GM12878 (cell line): ENCODE data around the gene RNASE7. TPM values are rescaled to one million over a fixed set of nuclear protein-coding genes. Genes with fewer than 3 reads are reported as not detected.

Experiments
- ATAC-seq: fragments of 200-7000 bp; cut with Tn5 transposase; 3 replicates; pipeline ENCODE4 v1.9.1; 2020; ENCODE audit warnings: mild to moderate bottlenecking, moderate library complexity
- BruUV-seq: library from RNA; stranded (reverse); fragments of 400-500 nt; replicated peaks from 2 replicates; lab custom pipeline; 2021; lab: Mats Ljungman, UMichigan
- CTCF ChIA-PET: fragments of 300-600 bp; sonication (Branson Sonifier 250); formaldehyde crosslinking; extraction: SDS; loops from one replicate; lab custom pipeline; 2021; ENCODE audit warnings: inconsistent platforms; lab: Yijun Ruan, JAX
- POLR2A ChIA-PET: fragments of 350-600 bp; formaldehyde crosslinking; extraction: SDS; loops from one replicate; lab custom pipeline; 2021; ENCODE audit warnings: inconsistent platforms; lab: Charles Lee
- RAD21 ChIA-PET: fragments of 300-600 bp; sonication (Branson Sonifier 250); formaldehyde crosslinking; loops from one replicate; lab custom pipeline; 2023; ENCODE audit warnings: antibody characterized with exemption; ENCODE audit not compliant: unreplicated experiment; lab: Charles Lee
- SMC1A ChIA-PET: fragments of 300-600 bp; sonication (Branson Sonifier 250); formaldehyde crosslinking; loops from one replicate; lab custom pipeline; 2023; ENCODE audit not compliant: unreplicated experiment, uncharacterized antibody; lab: Charles Lee
- DNase-seq: peaks from one replicate; pipeline ENCODE4 v3.0.0-alpha.2; 2011; ENCODE audit warnings: low read depth, low spot score
- FAIRE-seq: peaks from 3 replicates; lab custom pipeline; 2011; peaks lifted over from hg19 to GRCh38; lab: Jason Lieb, UNC
- H2AFZ ChIP-seq: 2 replicates; pipeline ENCODE4 v1.6.0; 2011; ENCODE audit warnings: low read depth, low read length, control low read depth; ENCODE audit not compliant: control insufficient read depth
- H3K27ac ChIP-seq: 2 replicates; pipeline ENCODE4 v1.5.1; 2011; ENCODE audit warnings: control low read depth; ENCODE audit not compliant: control insufficient read depth, insufficient read depth
- H3K27me3 ChIP-seq, 2 experiments: replicated peaks in 1 of 2; 2 replicates each; pipeline versions ENCODE4 v1.6.0 to v1.6.1; 2011; ENCODE audit warnings: low read length in 1 of 2; ENCODE audit not compliant: control insufficient read depth in 2 of 2, insufficient read depth in 2 of 2
- H3K36me3 ChIP-seq, 2 experiments: 2 replicates each; pipeline ENCODE4 v1.5.1; 2011; ENCODE audit warnings: low read length in 1 of 2; ENCODE audit not compliant: control insufficient read depth in 2 of 2, insufficient read depth in 2 of 2
- H3K4me1 ChIP-seq: 2 replicates; pipeline ENCODE4 v1.6.1; 2011; ENCODE audit warnings: mild to moderate bottlenecking, low read length, moderate library complexity, mixed read lengths; ENCODE audit not compliant: control insufficient read depth, insufficient read depth
- H3K4me2 ChIP-seq: 2 replicates; pipeline ENCODE4 v1.6.0; 2011; ENCODE audit warnings: control low read depth; ENCODE audit not compliant: control insufficient read depth, insufficient read depth
- H3K4me3 ChIP-seq: fragments of 200-600 bp; sonication (generic); 2 replicates; pipeline ENCODE4 v1.5.1; 2016
- H3K79me2 ChIP-seq: 2 replicates; pipeline ENCODE4 v1.6.0; 2011; ENCODE audit warnings: low read length; ENCODE audit not compliant: control insufficient read depth, insufficient read depth
- H3K9ac ChIP-seq: 2 replicates; pipeline ENCODE4 v1.8.0; 2011; ENCODE audit warnings: low read length, control low read depth, mixed read lengths; ENCODE audit not compliant: control insufficient read depth, insufficient read depth
- H3K9me3 ChIP-seq: replicated peaks from 3 replicates; pipeline ENCODE4 v1.5.1; 2011; ENCODE audit warnings: mild to moderate bottlenecking, low read length; ENCODE audit not compliant: control insufficient read depth, insufficient read depth
- H4K20me1 ChIP-seq: 2 replicates; pipeline ENCODE4 v1.6.0; 2011; ENCODE audit not compliant: control insufficient read depth, insufficient read depth
- RAD21 ChIP-seq: IDR thresholded peaks from 2 replicates; pipeline ENCODE4 v1.6.1; 2011; ENCODE audit warnings: mild to moderate bottlenecking, low read depth, low read length, moderate library complexity; ENCODE audit not compliant: insufficient read depth
- TAF1 ChIP-seq: IDR thresholded peaks from 2 replicates; pipeline ENCODE4 v1.6.1; 2011; ENCODE audit warnings: mild to moderate bottlenecking, low read depth, low read length, borderline replicate concordance
- ZNF687 ChIP-seq: fragments of 450-650 bp; IDR thresholded peaks from 2 replicates; pipeline ENCODE4 v1.6.1; 2017; ENCODE audit warnings: mild to moderate bottlenecking, moderate library complexity
- ZSCAN29 ChIP-seq: fragments of 450-650 bp; IDR thresholded peaks from 2 replicates; pipeline ENCODE4 v1.6.1; 2017; ENCODE audit warnings: mild to moderate bottlenecking, moderate library complexity
- ZZZ3 ChIP-seq: IDR thresholded peaks from 2 replicates; pipeline ENCODE4 v1.6.1; 2011; ENCODE audit warnings: low read depth; ENCODE audit not compliant: control insufficient read depth, insufficient read length
- WGBS: methylation state at CpG from one replicate; pipeline ENCODE4 v1.1.6; 2016; ENCODE audit warnings: low lambda C conversion rate; ENCODE audit not compliant: insufficient replicate concordance, insufficient coverage; ENCODE audit errors: missing lambda C conversion rate; 5-methylcytosine and 5-hydroxymethylcytosine counted together
- in situ Hi-C: fragments of 300-500 bp; cut with MboI; formaldehyde crosslinking; loops from 9 replicates; pipeline ENCODE4 v1.14.3; 2018; ENCODE audit warnings: mixed read lengths
- intact Hi-C: fragments of 100-400 bp; cut with micrococcal nuclease; formaldehyde crosslinking; loops from one replicate; pipeline ENCODE4 v1.14.2; 2022; ENCODE audit not compliant: unreplicated experiment
- polyA plus RNA-seq, 11 experiments: library from polyadenylated mRNA; depleted of rRNA in 4 of 11; unstranded in 6 of 11; stranded (reverse) in 5 of 11; fragments of >200 nt; fragmentation: Nextera tagmentation in 4 of 11; fragmentation: Illumina TruSeq in 1 of 11; extraction: Ambion mirVana in 4 of 11; extraction: Trizol in 1 of 11; gene quantifications; 1 replicate in 1 of 11; 2 replicates in 10 of 11; pipeline versions ENCODE4 v1.2.1 to v1.2.3, GENCODE V29; 2011 to 2016; ENCODE audit warnings: inconsistent platforms in 2 of 11, missing spikeins in 2 of 11, low read depth in 1 of 11
- total RNA-seq, 4 experiments: library from RNA; depleted of rRNA in 3 of 4; stranded (reverse); fragments of >200 nt in 3 of 4; fragmentation: Illumina TruSeq in 1 of 4; extraction: Trizol in 1 of 4; gene quantifications; 2 replicates each; pipeline versions ENCODE4 v1.2.1 to v1.2.3, GENCODE V29; 2013 to 2021
- TF ChIP-seq, protein P1 (sequence below): fragments of 450-650 bp; IDR thresholded peaks from 2 replicates; pipeline ENCODE4 v1.6.1; 2017; ENCODE audit warnings: mild to moderate bottlenecking, low read depth, inconsistent platforms; ENCODE audit not compliant: poor library complexity, severe bottlenecking

RNASE7 gene
- total and polyA plus RNA-seq, 10 of the 15 experiments (the other 5 are each of a cell fraction or from before 2014, with no cell fraction given) = not detected

GRCh38 chr14:21038441-21039422, 3.4 kb upstream of the RNASE7 start (continued):
- TF ChIP-seq ZNF687 = no peak
- TF ChIP-seq, all 136 proteins: peak for 0

DNA sequence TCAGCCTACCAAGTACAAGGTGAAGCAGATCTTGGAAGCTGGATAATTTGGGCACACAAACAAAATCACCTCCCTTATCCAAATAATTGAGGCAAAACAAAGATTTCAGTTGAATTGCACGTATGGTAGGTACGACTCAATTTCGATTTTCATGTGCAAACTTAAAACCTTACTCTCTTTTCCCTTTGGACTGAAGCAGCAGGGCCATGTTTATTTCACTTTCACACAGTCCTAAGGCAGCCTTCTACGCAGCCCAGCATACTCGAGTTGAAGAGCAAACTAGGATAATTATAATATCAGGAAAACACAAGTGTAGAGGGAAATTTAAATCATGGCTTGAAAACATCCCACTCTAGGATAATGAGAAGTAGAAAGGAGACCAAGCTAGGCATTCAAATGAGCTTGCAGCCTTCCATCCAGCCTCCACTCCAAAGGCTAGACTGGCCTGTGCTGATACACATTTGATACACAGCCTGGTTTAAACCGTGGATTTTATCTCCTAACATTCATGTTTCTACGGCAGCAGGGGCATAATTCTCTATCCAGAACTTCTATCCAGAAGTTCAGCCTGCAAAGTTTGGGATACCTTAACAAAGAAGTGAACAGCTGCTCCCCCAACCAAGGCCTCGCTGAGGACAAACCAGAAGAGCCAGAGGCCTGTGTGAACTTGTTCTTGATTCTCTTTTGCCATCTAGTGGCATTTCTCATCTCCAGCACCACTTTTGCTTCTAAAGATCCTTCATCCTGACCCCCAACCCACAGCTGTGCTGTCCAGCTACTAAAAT, 2.4 kb upstream of the RNASE7 start:
- ChIA-PET RAD21 (interaction anchor here (1.0 to 3.5 kb wide), 5 partner anchors 25 to 65 kb away, joined by 3 to 24 read pairs (median 4); no protein-coding TSS in a partner anchor), POLR2A (interaction anchor here (0.6 to 0.8 kb wide), 2 partner anchors 25 to 275 kb away, joined by 3 read pairs; no protein-coding TSS in a partner anchor), CTCF (interaction anchor here (0.6 to 4.3 kb wide), 12 partner anchors 8 to 69 kb away, joined by 3 to 57 read pairs (median 4); no protein-coding TSS in a partner anchor), SMC1A (interaction anchor here (0.6 to 3.8 kb wide), 5 partner anchors 21 to 70 kb away, joined by 3 to 36 read pairs (median 4); no protein-coding TSS in a partner anchor)
- H3K27me3 ChIP-seq = peaks cover 0 to 7% of the 10 kb centered on the region in 2 experiments; a peak in 2 of 4 replicates
- H3K27ac ChIP-seq = no peak overlapping the region
- ATAC-seq (peak; percentile 87), FAIRE-seq (no peak), DNase-seq (no peak)
- no peak overlapping the region for H3K4me3 ChIP-seq
- H3K79me2 ChIP-seq = no peaks in the 10 kb centered on the region
- peaks cover 8% of the 10 kb centered on the region for H3K4me1 ChIP-seq
- no TSS peak for BruUV-seq
- no peak overlapping the region; the same call in 1 of the 2 replicates for H2AFZ ChIP-seq
- 18% methylated on average over 8 of the region's 8 CpGs for WGBS
- H3K9ac ChIP-seq = no peak overlapping the region
- H3K9me3 ChIP-seq = no peaks in the 10 kb centered on the region
- H3K36me3 ChIP-seq = no peaks in the 10 kb centered on the region
- intact Hi-C loops = loop anchor here (1.0 kb wide), 1 partner anchor 25 kb away; no protein-coding TSS in a partner anchor
- no peaks in the 10 kb centered on the region for H4K20me1 ChIP-seq
- in situ Hi-C loops = no loop called here
- H3K4me2 ChIP-seq = no peak overlapping the region
- TF ChIP-seq ZSCAN29 = no peak
- TF ChIP-seq ZZZ3 = no peak
- TF ChIP-seq RAD21 = peak; percentile 64
- TF ChIP-seq TAF1 = no peak
- TF ChIP-seq, protein P1, sequence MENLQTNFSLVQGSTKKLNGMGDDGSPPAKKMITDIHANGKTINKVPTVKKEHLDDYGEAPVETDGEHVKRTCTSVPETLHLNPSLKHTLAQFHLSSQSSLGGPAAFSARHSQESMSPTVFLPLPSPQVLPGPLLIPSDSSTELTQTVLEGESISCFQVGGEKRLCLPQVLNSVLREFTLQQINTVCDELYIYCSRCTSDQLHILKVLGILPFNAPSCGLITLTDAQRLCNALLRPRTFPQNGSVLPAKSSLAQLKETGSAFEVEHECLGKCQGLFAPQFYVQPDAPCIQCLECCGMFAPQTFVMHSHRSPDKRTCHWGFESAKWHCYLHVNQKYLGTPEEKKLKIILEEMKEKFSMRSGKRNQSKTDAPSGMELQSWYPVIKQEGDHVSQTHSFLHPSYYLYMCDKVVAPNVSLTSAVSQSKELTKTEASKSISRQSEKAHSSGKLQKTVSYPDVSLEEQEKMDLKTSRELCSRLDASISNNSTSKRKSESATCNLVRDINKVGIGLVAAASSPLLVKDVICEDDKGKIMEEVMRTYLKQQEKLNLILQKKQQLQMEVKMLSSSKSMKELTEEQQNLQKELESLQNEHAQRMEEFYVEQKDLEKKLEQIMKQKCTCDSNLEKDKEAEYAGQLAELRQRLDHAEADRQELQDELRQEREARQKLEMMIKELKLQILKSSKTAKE = no peak
